Measurements from ENCODE around the gene COG7. TPM values are rescaled to one million over a fixed set of nuclear protein-coding genes. Genes with fewer than 3 reads are reported as not detected.

COG7 gene
- total RNA-seq, 1 experiment from 2014 or later: 22.1 TPM

- no peak overlapping the region for H2AFZ ChIP-seq (ENCODE audit: low read depth, low read length, poor library complexity, severe bottlenecking)
- no peaks in the 10 kb centered on the region for H3K9me3 ChIP-seq (ENCODE audit: control insufficient read depth in 1 of 2, insufficient read depth in 1 of 2, low read depth in 1 of 2, low read length in 2 of 2)
- peaks cover 6 to 11% of the 10 kb centered on the region in 2 experiments; a peak in 3 of 4 replicates for H3K4me1 ChIP-seq (ENCODE audit: control insufficient read depth in 1 of 2, insufficient read depth in 2 of 2, low read length in 2 of 2)
- no peaks in the 10 kb centered on the region for H4K20me1 ChIP-seq (ENCODE audit: insufficient read depth)
- intact Hi-C loops (cut with micrococcal nuclease): no loop called here
- POLR2A ChIA-PET: no interaction called here
- H3K4me2 ChIP-seq (ENCODE audit: low read length): no peak overlapping the region
- TF ChIP-seq EZH2 (IDR thresholded peaks at IDR 0.05) (no peak), SIN3A (IDR thresholded peaks at IDR 0.05; ENCODE audit: low read depth) (no peak), FOSL1 (IDR thresholded peaks at IDR 0.05; ENCODE audit: low read depth) (no peak), SP1 (IDR thresholded peaks at IDR 0.05; ENCODE audit: low read depth) (no peak), CEBPB (IDR thresholded peaks at IDR 0.05; ENCODE audit: low read depth) (no peak), RAD21 (IDR thresholded peaks at IDR 0.05; ENCODE audit: low read depth) (no peak), EGR1 (IDR thresholded peaks at IDR 0.05; ENCODE audit: low read depth) (no peak), YY1 (IDR thresholded peaks at IDR 0.05; ENCODE audit: extremely low read depth, insufficient replicate concordance, low read depth, low read length) (no peak), SRF (IDR thresholded peaks at IDR 0.05; ENCODE audit: low read depth) (no peak), CTCF (IDR thresholded peaks at IDR 0.05 in 2 of 3, conservative IDR thresholded peaks at IDR 0.05 in 1 of 3; ENCODE audit: borderline replicate concordance in 1 of 3, insufficient read depth in 1 of 3, low read depth in 2 of 3, low read length in 2 of 3) (no peak), ZNF274 (IDR thresholded peaks at IDR 0.05; ENCODE audit: low read depth, low read length) (no peak), JUND (IDR thresholded peaks at IDR 0.05) (no peak), ZFX (IDR thresholded peaks at IDR 0.05) (no peak)
- TF ChIP-seq, protein P1, sequence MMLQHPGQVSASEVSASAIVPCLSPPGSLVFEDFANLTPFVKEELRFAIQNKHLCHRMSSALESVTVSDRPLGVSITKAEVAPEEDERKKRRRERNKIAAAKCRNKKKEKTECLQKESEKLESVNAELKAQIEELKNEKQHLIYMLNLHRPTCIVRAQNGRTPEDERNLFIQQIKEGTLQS (IDR thresholded peaks at IDR 0.05): no peak
- TF ChIP-seq, protein P2, sequence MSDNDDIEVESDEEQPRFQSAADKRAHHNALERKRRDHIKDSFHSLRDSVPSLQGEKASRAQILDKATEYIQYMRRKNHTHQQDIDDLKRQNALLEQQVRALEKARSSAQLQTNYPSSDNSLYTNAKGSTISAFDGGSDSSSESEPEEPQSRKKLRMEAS (IDR thresholded peaks at IDR 0.05): no peak
- H3K27me3 ChIP-seq (ENCODE audit: insufficient read depth, low read length): no peaks in the 10 kb centered on the region
- RAD21 ChIA-PET (ENCODE audit: low non-redundant PET in 1 of 2, low total read pairs in 2 of 2, uncharacterized antibody in 2 of 2, unreplicated experiment in 2 of 2): no interaction called here
- CTCF ChIA-PET: no interaction called here
- H3K27ac ChIP-seq (ENCODE audit: low read depth, low read length): no peak overlapping the region
- H3K9ac ChIP-seq (ENCODE audit: low read length): no peak overlapping the region
- no peak overlapping the region for H3K4me3 ChIP-seq (replicated peaks in 1 of 2; ENCODE audit: low read depth in 1 of 2, low read length in 2 of 2)
- DNase-seq (ENCODE audit: low read depth, low spot score) (no peak), ATAC-seq (no peak)
- H3K79me2 ChIP-seq (ENCODE audit: insufficient read depth, low read length): no peaks in the 10 kb centered on the region
- no peaks in the 10 kb centered on the region for H3K9me2 ChIP-seq (ENCODE audit: insufficient read depth)
- no TSS peak for BruUV-seq (replicated peaks)
- no peaks in the 10 kb centered on the region for H3K36me3 ChIP-seq (ENCODE audit: control insufficient read depth in 1 of 2, insufficient read depth in 2 of 2, low read length in 2 of 2)
These were observed 87.3 kb downstream of the COG7 start for GRCh38 chr16:23365602-23366240.

Data from HCT116 (cell line).